Stimulated activated CD8-positive, alpha-beta memory T cell treated with anti-CD3 and anti-CD28 coated beads, Interleukin-4, amount 100 ng/mL, for 1 hour (primary cell): ENCODE data around the gene MMAA.
"Not testable (repeated sequence)": the region's sequence is repeated elsewhere in the genome, so short reads cannot be mapped to it uniquely, and the experiment has no call there.

ENCODE experiments used
- DNase-seq, 2 donors: peaks; one replicate each; pipeline ENCODE4 v3.0.0-alpha.2; 2020; ENCODE audit warnings: low read depth in 2 of 2, low spot score in 1 of 2

MMAA gene

DNA sequence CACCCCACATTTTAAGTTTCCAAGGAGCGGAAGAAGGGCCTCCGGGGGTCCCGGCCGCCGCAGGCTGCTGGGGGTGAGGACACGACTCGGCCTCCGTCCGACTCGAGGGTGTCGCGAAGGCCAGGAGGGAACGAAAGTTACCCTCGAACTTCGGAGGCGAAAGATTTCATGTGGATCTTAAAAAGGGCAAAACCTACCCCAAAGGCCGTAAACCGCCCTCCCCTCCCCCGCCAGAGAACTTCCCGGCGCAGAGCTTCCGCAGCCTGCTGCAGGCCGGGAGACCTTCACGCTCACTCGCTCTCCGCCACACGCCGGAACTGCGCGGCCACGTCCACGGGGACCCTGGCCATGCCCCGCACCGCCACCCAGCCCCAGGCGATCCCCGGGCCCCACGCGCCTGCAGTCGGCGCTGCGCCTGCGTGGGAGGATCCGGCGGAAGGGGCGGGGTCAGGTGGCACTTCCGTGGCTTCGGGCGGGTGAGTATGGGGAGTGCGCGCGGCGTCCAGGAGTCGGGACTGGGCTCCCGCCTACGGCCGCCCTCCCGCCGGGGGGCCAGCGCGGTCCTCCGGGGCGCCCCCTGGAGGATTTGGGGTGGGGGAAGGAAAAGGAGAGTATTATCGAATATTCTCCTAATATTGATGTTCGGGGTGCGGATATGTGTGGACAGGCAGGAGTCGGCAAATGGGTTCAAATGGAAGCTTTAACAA is at the start of gene MMAA:
Gene MMAA (plus strand): TSS at position 454 of the 707 bp plus-strand sequence. CDS start 19,755 bp downstream, outside the sequence.
- DNase-seq, result peak; percentile 87 to 90

DNA sequence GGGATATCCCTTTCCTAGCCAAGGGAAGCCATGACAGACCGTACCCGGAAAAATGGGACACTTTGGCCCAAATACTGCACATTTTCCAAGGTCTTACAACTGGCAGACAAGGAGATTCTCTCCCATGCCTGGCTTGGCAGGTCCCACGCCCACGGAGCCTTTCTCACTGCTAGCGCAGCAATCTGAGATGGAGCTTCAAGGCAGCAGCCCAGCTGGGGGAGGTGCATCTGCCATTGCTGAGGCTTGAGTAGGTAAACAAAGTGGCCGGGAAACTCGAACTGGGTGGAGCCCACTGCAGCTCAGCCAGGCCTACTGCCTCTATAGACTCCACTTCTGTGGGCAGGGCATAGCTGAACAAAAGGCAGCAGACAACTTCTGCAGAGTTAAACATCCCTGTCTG is 44.6 kb upstream of the MMAA start:
- DNase-seq, result not testable (repeated sequence)

DNA sequence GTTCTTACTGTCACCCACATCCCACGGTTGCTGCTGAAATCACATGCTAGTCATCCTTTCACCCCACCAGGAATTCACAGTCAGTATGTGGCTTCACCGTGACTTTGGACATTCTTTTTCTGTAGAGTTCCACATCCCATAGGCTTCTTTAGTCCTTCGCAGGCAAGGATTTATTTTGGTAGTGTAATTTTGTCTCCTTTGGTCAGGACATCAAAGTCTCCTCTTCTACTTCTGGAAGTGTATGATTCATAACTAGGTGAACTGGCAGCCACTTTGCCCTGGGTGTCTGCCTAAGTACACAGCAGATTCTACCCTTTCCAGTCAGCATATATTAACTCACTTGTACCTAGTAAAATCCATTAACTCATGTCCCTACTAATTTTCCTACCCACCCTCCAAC is 38.3 kb upstream of the MMAA start:
- DNase-seq, result no peak

DNA sequence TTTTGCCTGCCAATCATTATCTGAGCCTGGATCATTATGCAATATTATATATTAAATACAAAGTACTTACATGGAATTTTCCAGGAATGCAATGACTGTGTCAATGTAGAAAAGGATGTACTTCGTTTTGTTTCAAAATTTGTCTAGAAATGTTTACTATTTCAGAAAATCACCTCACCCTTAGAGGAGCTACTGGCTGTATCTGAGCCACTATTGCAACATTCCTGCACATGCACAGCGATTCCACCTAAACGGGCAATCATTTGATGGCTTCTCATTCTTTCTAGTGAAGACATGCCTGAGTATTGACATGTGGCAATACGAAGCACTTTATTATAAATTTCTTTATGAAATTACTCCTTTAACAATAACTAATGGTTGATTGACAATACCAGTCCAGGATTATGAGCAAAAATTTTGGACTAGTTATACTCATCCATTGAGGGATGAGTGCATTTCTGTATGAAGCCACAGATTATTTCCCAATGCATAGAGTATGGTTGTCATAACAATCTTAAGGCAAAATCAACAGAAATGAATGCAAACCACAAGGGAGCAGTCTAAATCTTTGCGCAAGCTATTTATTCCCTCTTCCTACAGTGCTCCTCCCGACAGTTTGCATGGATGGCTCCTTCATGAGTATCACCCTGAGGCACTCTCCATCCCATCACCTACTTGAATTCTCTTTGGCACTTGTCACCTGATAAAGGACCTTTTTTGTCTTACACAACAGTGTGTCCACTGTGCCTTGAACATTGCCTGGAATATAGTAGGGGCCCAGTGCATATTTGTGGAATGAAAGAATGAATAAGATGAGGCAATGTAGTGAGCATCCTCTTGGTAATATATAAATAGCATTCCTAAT is 35.8 kb upstream of the MMAA start:
- DNase-seq, result no peak

DNA sequence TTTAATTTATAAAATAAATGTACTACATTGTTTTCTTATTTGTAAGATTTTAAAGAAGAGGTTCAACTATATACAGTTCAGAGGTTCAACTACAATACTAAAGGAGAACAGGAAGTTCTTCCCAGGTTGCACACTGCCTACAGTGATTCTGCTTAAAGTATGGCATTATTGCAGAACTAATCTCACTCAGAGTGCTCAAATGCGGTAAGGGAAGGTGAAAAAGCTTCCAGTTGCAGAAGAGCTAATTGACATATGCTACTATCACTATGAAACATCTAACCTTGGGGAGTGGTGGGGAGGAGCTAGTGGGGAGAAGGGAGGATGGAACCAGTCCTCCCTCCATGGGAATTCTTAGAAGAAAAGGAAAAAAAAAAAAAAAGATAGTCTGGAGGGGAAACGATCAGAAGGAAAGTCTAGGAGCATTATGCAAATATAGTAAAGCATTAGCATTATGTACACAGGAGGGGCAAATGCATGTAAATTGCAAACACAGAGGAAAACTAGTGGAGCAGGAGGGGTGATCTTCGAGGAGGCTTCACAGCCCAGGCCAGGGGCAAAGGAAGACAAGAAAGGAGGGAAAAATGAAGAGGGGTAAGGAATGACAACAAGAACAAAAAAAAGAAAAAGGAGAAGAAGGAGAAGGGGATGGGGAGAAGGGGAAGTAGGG is 32.0 kb upstream of the MMAA start:
- no peak for DNase-seq

DNA sequence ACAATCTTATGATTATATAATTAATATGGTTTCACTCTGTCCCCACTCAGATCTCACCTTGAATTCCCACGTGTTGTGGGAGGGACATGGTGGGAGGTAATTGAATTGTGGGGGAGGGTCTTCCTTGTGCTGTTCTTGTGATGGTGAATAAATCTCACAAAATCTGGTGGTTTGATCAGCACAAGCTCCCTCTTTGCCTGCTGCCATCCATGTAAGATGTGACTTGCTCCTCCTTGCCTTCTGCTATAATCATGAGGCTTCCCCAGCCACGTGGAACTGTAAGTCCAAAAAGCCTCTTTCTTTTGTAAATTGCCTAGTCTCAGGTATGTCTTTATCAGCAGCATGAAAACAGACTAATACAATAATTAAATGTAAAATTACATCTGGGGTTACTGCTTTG is 29.8 kb upstream of the MMAA start:
- not testable (repeated sequence) for DNase-seq

DNA sequence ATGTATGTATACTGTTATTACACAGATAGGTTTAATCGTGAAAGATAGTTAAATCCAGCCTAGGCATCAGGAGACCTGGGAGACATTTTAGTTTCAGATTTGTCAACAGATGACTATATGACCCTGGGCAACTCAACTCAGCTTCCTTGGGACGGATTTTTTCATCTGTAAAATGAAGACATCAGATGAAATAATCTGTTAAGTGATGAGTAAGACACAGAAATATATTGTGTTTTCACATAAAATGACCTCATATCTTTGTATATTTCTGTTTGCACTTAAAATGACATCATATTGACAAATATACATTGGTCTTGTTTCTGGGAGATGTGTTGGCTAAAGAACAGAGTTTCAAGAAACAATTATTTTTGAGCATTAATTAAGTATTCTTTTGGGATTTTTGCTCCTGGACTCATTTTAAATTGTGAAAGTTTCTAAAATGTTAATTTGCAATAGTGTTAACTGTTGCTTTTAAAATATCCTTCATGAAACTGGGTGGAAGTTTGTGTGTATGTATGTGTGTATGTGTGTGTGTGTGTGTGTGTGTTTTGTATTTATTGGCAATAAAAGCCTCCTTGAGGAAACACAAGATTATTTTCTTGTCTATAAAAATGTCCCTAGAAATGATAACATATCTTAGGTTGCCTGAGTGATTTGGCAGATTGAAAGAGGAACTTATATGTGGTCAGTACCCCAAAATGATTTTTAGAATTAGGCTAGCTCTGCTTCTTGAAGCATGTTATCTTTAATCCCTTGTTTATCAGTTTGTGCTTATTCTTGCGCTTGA is 29.1 kb upstream of the MMAA start:
- no peak for DNase-seq

DNA sequence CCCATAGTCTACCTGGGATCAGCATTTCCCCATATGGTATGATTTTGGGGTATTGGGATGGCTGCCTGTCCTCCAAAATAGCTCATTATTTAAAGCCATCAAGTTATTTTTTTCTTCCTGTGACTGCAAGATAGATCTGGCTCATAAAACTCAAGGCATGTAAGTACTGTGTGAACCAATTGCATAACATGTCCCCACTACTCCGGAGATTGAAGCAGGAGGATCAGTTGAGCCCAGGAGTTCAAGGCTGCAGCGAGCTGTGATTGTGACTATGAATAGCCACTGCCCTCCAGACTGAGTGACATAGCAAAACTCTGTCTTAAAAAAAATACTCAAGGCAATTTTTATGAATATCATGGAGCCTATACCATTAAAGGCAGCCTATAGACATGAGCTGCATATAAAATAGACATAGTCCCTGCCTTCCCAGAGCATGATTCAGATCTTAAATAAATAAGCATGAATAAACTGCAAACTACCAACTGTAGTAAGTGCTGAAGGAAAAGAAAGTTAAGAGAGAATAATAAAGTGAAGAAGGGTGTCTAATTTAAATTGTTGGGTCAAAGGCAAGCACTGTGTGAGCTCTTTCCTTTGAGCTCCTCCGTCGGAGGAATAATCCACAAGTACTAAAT is 16.9 kb upstream of the MMAA start:
- DNase-seq, result no peak

DNA sequence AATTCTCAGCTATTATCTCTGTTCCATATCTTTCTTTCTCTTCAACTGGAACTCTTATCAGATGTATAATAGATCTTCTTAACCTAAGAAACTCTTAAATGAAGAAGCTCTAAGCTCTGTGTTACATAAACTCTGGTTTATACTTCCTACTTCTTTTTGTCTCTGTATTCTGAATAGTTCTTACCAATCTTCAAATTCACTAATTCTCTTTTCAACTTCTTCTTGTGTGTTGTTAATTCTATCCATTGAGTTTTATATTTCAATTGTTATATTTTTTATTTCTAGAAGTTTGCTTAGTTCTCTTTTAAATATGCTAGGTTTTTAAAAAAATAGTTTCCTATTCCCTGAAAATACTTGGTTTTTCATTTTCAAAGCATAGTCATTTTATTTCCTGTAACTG is 13.2 kb upstream of the MMAA start:
- DNase-seq, result no peak

DNA sequence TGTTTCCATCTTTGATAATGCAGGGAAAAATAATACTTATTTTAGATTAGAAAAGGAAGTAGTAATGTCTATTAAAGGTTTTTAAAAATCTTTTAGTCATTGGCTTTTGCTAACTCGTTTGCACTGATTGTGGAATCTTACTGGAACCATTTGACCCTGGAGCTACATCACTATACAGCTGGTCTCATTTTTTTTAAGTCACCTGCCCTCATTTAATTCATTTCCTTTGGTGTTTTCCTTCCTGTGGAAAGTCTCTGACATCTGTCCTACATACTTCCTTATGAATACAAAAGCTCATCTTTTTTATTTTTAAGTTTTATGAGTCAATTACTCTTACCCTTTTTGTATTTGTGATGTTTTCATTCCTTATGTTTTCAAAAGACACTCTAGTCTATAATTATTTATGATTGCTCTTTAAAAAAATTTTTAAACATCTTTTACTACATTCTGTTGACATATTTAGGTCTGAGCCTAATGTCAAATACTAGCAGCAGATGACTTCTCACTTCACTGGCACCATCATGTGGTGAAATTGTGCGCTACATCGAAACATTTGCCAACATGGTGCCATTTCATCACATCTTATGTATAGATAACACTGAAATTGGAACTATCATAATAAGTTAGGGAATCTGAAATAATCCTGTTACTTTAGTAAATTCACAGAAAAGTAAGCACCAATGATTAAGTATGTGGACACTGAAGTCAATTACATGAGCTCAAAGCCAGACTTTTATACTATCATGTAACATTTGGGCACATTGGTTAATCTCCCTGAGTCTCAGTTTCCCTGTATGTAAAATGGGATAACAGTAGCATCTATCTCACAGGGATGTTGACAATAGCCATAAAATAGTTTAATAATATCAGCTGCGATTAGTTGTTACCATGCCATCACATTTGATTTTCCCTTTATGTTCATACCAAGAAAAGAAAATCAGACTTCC is 9.4 kb upstream of the MMAA start:
- DNase-seq, result no peak

DNA sequence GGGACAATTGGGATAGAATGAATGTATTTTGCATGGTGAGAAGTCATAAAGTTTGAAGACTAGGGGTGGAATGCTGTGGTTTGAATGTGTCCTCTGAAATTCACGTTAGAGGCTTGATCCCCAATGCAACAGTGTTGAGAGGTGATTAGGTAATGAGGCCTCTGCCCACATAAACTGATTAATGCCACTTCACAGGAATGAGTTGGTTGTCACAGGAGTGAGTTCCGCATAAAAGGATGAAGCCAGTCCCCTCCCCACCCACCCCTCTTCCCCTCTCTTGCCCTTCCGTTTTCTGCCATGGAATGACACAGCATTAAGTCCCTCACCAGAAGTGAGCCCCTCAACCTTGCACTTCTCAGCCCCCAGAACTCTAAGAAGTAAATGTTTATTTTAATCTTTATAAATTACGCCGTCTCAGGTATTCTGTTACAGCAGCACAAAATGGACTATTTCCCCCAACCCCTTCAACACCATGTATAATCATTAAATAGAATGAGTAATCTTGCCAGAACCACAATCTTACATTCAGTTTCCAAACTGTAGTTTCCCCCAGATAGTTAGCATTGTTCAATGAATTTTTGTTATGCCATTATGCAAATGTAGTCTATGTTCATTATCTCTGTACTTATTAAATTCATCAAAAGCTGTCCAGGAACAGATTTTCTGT is 5.5 kb upstream of the MMAA start:
- no peak for DNase-seq

DNA sequence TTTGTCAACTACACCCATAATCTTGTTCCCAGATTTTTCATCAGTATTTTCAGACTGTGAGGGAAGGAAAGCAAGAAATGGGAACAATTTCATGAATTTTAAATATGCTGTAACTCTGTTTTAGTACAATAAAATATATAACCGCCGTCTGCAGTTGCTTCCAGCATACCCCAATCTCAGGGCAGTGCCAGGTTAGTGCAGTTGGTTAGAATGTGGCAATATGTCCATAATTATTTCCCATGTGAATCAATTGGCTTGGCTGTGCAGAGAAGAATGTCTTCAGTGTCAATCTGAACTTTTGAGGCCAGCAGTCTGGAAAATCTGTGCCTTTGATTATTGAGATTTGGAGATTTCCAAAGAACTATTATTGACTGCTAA is 5.0 kb upstream of the MMAA start:
- no peak for DNase-seq

DNA sequence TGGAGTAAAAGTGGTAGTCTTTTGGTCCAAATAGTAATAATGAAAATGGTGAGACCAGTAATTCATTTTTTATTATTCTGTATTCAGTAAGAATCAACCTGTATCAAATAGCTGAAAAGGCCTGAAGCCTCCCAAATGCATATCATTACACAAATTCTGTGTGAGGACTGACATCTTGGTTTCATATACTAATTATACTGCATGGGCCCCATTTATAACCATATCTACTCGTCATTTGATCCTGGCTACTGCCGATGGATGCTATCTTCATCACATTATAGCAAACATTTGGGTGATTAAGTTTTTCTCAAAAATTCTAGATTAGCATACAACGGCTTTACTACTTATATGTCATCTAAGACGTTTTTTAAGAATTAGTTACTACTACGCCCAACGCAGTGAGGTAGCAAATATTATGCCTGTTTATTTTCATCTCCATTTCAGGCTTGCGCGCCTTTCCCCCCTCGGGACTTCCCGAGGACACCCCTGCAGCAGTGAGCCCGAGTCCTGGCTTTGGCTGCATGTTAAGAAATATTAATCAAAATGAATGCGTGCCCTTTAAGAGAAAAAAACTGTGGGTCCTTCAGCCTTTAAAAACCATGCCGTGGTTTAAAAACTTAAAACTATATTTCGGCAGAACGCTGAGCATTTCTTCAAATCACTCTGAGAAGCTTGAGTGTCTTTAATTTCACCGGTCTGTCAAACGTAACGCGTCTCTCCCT is 814 bp upstream of the MMAA start:
- no peak for DNase-seq

DNA sequence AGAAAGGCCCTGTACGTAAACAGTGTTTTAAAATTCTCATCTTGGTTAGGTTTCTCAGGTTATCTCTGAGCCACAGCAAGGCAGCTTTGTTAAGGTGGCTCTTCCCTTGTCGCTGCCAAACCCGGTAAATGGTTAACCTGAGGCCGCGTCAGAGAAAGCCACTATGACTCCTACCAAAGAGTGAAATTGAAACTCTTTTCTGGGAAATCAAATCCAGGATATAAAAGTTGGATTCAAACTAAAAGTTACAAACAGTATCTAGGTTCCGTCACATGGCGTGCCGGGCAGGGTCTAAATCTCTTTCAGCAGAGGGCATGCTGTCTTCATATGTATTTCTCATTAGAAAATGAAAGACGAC is 433 bp downstream of the MMAA start:
- DNase-seq, result no peak

DNA sequence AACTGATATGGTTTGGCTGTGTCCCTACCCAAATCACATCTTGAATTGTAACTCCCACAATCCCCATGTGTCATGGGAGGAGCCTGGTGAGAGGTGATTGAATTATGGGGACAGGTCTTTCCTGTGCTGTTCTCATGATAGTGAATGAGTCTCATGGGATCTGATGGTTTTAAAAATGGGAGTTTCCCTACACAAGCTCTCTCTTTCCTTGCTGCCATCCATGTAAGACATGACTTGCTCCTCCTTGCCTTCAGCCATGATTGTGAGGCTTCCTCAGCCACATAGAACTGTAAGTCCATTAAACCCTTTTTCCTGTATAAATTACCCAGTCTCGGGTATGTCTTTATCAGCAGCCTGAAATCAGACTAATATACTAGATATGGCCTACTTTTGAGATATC is 2.9 kb downstream of the MMAA start:
- not testable (repeated sequence) for DNase-seq

DNA sequence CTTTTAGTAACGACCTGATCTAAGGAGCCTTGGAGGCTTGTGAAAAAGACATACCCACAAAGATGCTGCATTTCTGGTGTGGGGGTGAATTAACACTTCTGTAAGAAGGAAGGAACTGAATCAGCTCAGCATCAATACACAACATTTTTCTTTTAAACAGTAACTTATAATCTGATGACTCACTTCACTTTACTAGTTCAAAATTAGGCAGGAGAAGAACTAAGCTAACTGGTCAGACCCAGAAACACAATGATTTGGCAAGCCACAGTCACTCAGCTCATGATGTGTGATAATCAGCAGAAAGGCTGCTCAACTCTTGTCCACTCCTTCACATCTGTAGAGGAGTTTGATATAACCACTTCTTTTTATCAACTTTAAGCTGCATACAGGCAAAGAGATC is 4.6 kb downstream of the MMAA start:
- no peak for DNase-seq

DNA sequence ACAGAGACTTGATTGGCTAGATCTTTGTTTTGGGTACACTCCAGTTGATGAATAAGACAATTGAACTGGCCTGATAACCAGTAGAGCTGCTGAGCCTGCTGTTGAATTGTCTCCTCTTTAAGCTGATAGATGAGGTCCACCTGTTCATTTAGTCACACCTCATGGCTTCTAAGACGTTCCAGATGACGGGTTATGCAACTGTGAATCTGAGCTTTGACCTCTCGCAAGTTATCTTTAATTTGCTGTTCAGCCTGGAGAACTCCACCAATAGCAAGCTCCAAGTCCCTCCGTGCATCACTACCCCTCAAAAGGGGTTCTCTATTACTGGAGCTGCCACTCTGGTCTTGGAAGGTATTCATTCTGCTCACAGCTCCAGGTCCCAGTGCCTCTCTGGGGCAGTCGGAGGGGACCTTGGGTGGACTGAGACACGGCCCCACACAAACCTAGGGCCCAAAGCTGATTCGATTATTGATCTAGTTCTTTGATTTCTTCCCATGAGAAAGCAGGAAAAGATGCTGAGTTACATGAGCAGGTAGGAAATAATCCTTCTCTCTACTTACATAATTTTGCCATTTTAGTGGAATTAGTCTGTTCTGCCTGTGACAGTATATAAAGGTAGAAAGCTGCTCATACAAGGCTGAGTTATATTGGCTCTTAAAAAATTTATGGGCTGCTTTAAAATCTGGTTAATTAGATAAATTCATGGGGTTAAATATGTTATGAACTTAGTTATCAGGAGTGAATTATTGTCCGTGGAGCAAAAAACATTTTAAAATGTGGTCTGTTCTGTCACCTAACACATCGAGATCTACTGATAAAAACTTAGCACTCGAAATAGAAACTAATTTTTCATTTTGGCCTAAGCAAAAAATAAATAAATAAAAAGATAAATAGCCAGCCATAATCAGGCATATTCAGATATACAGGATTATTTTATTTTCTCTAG is 6.8 kb downstream of the MMAA start:
- no peak for DNase-seq

DNA sequence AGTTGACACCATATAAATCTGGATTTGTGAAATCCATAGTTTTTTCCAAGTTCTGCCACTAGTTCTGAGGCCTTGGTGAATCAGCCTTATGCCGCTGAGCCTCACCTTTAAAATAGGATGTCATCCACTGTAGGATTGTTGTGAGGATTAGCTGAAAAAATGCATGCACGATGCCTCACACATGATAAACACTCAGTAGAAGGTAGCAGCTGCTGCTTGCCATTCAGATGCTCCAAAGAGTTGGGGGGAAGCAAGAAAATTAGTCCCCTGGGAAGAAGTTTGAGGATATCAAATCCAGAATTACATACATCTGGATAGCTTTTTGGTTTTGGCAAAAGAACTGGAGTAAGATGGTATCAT is 7.4 kb downstream of the MMAA start:
- DNase-seq, result no peak
